Body of pancreas (tissue), 4 donors: ENCODE measurements around the gene PATJ. TPM values are rescaled to one million over a fixed set of nuclear protein-coding genes. Genes with fewer than 3 reads are reported as not detected.
"Not testable (repeated sequence)": the region's sequence is repeated elsewhere in the genome, so short reads cannot be mapped to it uniquely, and the experiment has no call there.

ENCODE experiments used
- ATAC-seq: fragments of 150-250 bp; one replicate; pipeline ENCODE4 v1.9.1; 2016
- DNase-seq, 4 donors: peaks; one replicate each; pipeline ENCODE4 v3.0.0-alpha.2; 2019
- H3K27ac ChIP-seq, 4 donors: fragments of 200-600 bp; sonication (generic); 1 replicate in 3 of 4; 2 replicates in 1 of 4; pipeline versions ENCODE4 v1.5.1 to v1.6.1; 2016 to 2019; ENCODE audit warnings: mild to moderate bottlenecking in 1 of 4, mixed read lengths in 1 of 4, moderate library complexity in 1 of 4
- H3K27me3 ChIP-seq, 2 donors: fragments of 200-600 bp; sonication (generic); one replicate each; pipeline ENCODE4 v1.6.0; 2016; ENCODE audit warnings: mild to moderate bottlenecking in 1 of 2
- H3K36me3 ChIP-seq, 2 donors: fragments of 200-600 bp; sonication (generic); replicated peaks in 1 of 2; 2 replicates each; pipeline ENCODE4 v1.5.1; 2016; ENCODE audit warnings: low read depth in 2 of 2; ENCODE audit not compliant: insufficient read depth in 1 of 2
- H3K4me1 ChIP-seq: fragments of 200-600 bp; sonication (generic); one replicate; pipeline ENCODE4 v1.6.0; 2016
- H3K4me3 ChIP-seq, 2 donors: fragments of 200-600 bp; sonication (generic); 1 replicate in 1 of 2; 2 replicates in 1 of 2; pipeline ENCODE4 v1.5.1; 2016 to 2019
- H3K9me3 ChIP-seq, 3 donors: fragments of 200-600 bp; sonication (generic); 1 replicate in 2 of 3; 2 replicates in 1 of 3; pipeline ENCODE4 v1.5.1; 2016
- POLR2A ChIP-seq, 3 donors: fragments of 450-650 bp; IDR thresholded peaks; one replicate each; pipeline ENCODE4 v1.6.1; 2016; ENCODE audit warnings: antibody characterized with exemption in 3 of 3, mild to moderate bottlenecking in 2 of 3
- WGBS, 2 donors: methylation state at CpG; one replicate each; pipeline ENCODE4 v1.1.5; 2017; 5-methylcytosine and 5-hydroxymethylcytosine counted together
- intact Hi-C: fragments of 100-400 bp; cut with DNase I; formaldehyde crosslinking; loops from one replicate; pipeline ENCODE4 v1.15.1; 2023
- total RNA-seq, 2 donors: library from RNA; depleted of rRNA; stranded (reverse); fragments of >200 nt; gene quantifications; one replicate each; pipeline ENCODE4 v1.1.0, GENCODE V29; 2016
- TF ChIP-seq, protein P1 (sequence below), 7 experiments: fragments of 450-650 bp in 4 of 7; fragments of 200-600 bp in 3 of 7; sonication (generic) in 3 of 7; IDR thresholded peaks; one replicate each; pipeline ENCODE4 v1.5.1; 2016 to 2019; ENCODE audit warnings: antibody characterized with exemption in 7 of 7

PATJ gene
- total RNA-seq, 2 donors from 2014 or later = 54.2 to 72.5 TPM

GRCh38 chr1:62180639-62181038, 438.4 kb downstream of the PATJ start:
- intact Hi-C loops = no loop called here
- no peak for DNase-seq
- TF ChIP-seq, protein P1, sequence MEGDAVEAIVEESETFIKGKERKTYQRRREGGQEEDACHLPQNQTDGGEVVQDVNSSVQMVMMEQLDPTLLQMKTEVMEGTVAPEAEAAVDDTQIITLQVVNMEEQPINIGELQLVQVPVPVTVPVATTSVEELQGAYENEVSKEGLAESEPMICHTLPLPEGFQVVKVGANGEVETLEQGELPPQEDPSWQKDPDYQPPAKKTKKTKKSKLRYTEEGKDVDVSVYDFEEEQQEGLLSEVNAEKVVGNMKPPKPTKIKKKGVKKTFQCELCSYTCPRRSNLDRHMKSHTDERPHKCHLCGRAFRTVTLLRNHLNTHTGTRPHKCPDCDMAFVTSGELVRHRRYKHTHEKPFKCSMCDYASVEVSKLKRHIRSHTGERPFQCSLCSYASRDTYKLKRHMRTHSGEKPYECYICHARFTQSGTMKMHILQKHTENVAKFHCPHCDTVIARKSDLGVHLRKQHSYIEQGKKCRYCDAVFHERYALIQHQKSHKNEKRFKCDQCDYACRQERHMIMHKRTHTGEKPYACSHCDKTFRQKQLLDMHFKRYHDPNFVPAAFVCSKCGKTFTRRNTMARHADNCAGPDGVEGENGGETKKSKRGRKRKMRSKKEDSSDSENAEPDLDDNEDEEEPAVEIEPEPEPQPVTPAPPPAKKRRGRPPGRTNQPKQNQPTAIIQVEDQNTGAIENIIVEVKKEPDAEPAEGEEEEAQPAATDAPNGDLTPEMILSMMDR (IDR thresholded peaks at IDR 0.05) = no peak
- no peak for TF ChIP-seq POLR2A (IDR thresholded peaks at IDR 0.05)

GRCh38 chr1:62181532-62181931, 439.3 kb downstream of the PATJ start:
- intact Hi-C loops = no loop called here
- no peaks in the 10 kb centered on the region for H3K27me3 ChIP-seq
- no peaks in the 10 kb centered on the region for H3K36me3 ChIP-seq
- WGBS, 2 donors = 65 to 78% methylated on average over 7 of the region's 7 CpGs
- TF ChIP-seq, protein P1 (IDR thresholded peaks at IDR 0.05) = no peak
- TF ChIP-seq POLR2A (IDR thresholded peaks at IDR 0.05) = no peak
- DNase-seq (no peak), ATAC-seq (no peak)
- H3K27ac ChIP-seq = no peak overlapping the region
- no peaks in the 10 kb centered on the region for H3K4me1 ChIP-seq
- H3K4me3 ChIP-seq = no peak overlapping the region
- no peaks in the 10 kb centered on the region for H3K9me3 ChIP-seq

More at GRCh38 chr1:62180639-62181038, 438.4 kb downstream of the PATJ start:
- Histone ChIP-seq H3K9me3 (no peaks in the 10 kb centered on the region), H3K4me1 (no peaks in the 10 kb centered on the region), H3K4me3 (no peak overlapping the region), H3K27me3 (no peaks in the 10 kb centered on the region), H3K27ac (no peak overlapping the region), H3K36me3 (no peaks in the 10 kb centered on the region)
- no peak for ATAC-seq
- WGBS, 2 donors = 43 to 52% methylated on average over 6 of the region's 6 CpGs

DNA sequence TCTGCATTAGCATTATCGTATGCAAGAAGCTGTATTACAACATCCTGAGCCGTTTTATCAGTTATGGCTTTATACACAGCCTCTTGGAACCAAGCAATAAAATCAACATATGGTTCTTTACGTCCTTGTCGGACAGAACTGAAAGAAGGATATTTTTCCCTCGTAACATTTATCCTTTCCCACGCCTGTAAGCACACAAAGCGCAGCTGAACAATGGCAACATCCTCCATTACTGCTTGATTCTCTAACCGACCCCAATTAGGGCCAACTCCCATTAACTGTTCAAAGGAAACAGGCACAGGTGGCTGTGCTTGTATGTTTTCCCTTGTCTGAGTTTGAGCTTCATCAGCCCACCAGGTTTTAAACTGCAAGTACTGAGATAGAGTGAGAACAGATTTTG, 439.9 kb downstream of the PATJ start:
- ATAC-seq, intact Hi-C loops, H3K36me3 ChIP-seq, H3K4me1 ChIP-seq, H3K27ac ChIP-seq, H3K27me3 ChIP-seq, H3K9me3 ChIP-seq, DNase-seq, H3K4me3 ChIP-seq: not testable (repeated sequence)
- WGBS, 2 donors = 76 to 82% methylated on average over 8 of the region's 8 CpGs

GRCh38 chr1:62183164-62184020, 441.1 kb downstream of the PATJ start:
- H3K27me3 ChIP-seq, H3K4me1 ChIP-seq, intact Hi-C loops, H3K36me3 ChIP-seq, H3K4me3 ChIP-seq, H3K9me3 ChIP-seq, ATAC-seq, DNase-seq, H3K27ac ChIP-seq: not testable (repeated sequence)
- 71 to 81% methylated on average over 11 of the region's 11 CpGs for WGBS, 2 donors

GRCh38 chr1:62184336-62184735, 442.1 kb downstream of the PATJ start:
- TF ChIP-seq POLR2A (IDR thresholded peaks at IDR 0.05) = no peak
- TF ChIP-seq, protein P1 (IDR thresholded peaks at IDR 0.05) = no peak
- Histone ChIP-seq H3K4me3 (no peak overlapping the region), H3K27ac (no peak overlapping the region), H3K4me1 (peaks cover 3% of the 10 kb centered on the region), H3K36me3 (no peaks in the 10 kb centered on the region), H3K9me3 (no peaks in the 10 kb centered on the region), H3K27me3 (no peaks in the 10 kb centered on the region)
- 89 to 92% methylated on average over 6 to 7 of the region's 7 CpGs for WGBS, 2 donors
- ATAC-seq (no peak), DNase-seq (no peak)
- intact Hi-C loops = no loop called here

GRCh38 chr1:62185233-62185632, 443.0 kb downstream of the PATJ start:
- intact Hi-C loops, DNase-seq, H3K9me3 ChIP-seq, H3K4me1 ChIP-seq, H3K27ac ChIP-seq, ATAC-seq, H3K4me3 ChIP-seq, H3K27me3 ChIP-seq, H3K36me3 ChIP-seq: not testable (repeated sequence)
- 84 to 85% methylated on average over 6 of the region's 6 CpGs for WGBS, 2 donors
